ENCODE data around the gene NCBP1. TPM values are rescaled to one million over a fixed set of nuclear protein-coding genes. Genes with fewer than 3 reads are reported as not detected.

The NCBP1 gene
- total RNA-seq, 1 donor from 2014 or later: 36.3 TPM

DNA sequence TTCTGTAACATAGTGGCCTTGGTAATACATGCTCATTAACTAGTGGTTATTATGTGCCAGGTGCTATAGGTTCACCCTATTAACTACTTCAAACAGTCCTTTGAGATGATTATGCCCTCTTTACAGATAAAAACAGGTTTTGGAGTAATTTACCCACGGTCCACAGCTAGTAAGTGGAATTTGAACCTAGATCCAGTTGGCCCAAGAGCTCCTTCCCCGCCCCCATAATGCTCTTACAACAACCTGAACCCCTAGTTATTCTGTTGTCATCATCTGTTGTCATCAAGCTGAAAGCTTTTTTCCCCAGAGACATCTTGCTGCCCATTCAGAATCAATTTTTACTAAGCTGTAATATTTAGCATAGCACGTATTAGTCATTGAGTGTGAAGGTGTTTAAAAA is 40.3 kb downstream of the NCBP1 start:
- TF ChIP-seq, protein P1, sequence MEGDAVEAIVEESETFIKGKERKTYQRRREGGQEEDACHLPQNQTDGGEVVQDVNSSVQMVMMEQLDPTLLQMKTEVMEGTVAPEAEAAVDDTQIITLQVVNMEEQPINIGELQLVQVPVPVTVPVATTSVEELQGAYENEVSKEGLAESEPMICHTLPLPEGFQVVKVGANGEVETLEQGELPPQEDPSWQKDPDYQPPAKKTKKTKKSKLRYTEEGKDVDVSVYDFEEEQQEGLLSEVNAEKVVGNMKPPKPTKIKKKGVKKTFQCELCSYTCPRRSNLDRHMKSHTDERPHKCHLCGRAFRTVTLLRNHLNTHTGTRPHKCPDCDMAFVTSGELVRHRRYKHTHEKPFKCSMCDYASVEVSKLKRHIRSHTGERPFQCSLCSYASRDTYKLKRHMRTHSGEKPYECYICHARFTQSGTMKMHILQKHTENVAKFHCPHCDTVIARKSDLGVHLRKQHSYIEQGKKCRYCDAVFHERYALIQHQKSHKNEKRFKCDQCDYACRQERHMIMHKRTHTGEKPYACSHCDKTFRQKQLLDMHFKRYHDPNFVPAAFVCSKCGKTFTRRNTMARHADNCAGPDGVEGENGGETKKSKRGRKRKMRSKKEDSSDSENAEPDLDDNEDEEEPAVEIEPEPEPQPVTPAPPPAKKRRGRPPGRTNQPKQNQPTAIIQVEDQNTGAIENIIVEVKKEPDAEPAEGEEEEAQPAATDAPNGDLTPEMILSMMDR (IDR thresholded peaks at IDR 0.05): no peak
- ATAC-seq (ENCODE audit: low read depth) (no peak), DNase-seq (no peak)
- ChIA-PET CTCF (no interaction called here), POLR2A (no interaction called here)
- Mint-ChIP-seq H3K4me1 (no peaks in the 10 kb centered on the region), H3K27ac (no peak overlapping the region), H3K36me3 (ENCODE audit: low read depth) (peaks cover 89% of the 10 kb centered on the region), H3K4me3 (no peak overlapping the region), H3K27me3 (no peaks in the 10 kb centered on the region), H3K9me3 (no peaks in the 10 kb centered on the region)
- intact Hi-C loops (cut with micrococcal nuclease): no loop called here

DNA sequence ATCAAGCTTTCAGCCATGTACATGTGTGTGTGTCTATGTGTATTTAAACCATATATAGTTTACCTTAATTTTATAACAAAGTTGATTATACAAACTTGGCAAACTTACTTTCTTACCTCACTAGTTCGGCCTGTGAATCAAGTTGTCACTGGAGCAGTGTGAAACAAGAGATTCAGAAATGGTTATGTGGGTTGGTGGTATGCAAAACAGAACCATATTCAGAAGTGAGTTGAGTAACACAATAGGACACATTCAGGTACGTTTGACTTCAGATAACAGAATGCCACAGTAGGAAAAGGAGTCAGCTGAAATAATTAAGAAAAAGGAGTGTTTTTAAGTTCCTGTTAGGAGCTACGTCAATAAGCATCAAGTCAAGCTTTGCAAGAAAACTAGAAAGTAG is 42.0 kb downstream of the NCBP1 start:
- H3K36me3 Mint-ChIP-seq (ENCODE audit: low read depth): peaks cover 86% of the 10 kb centered on the region
- TF ChIP-seq, protein P1 (IDR thresholded peaks at IDR 0.05): no peak
- ChIA-PET POLR2A (no interaction called here), CTCF (no interaction called here)
- DNase-seq (no peak), ATAC-seq (ENCODE audit: low read depth) (no peak)
- H3K27ac Mint-ChIP-seq: no peak overlapping the region
- intact Hi-C loops (cut with micrococcal nuclease): no loop called here
- no peaks in the 10 kb centered on the region for H3K9me3 Mint-ChIP-seq
- no peak overlapping the region for H3K4me3 Mint-ChIP-seq
- no peaks in the 10 kb centered on the region for H3K4me1 Mint-ChIP-seq
- no peaks in the 10 kb centered on the region for H3K27me3 Mint-ChIP-seq

DNA sequence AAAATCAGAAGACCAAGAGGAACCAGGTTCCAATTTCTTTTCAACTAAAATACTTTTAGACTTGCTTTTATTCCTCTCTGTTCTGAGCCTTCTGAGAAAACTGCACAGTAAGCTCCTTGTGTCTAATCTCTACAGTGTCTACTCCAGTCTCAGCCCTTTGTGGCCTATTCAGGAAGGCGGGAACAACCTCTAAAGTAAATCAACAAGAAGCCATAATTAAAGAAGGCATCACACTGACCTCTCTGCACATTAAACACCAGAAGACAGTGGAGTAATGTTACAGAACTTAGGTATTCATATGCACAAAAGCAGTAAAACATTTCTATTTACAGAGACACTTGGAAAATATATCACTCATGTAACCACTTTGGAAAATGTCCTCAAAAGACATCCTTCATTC is 48.6 kb downstream of the NCBP1 start:
- peaks cover 70% of the 10 kb centered on the region for H3K36me3 Mint-ChIP-seq (ENCODE audit: low read depth)
- H3K4me3 Mint-ChIP-seq: no peak overlapping the region
- intact Hi-C loops (cut with micrococcal nuclease): no loop called here
- DNase-seq (no peak), ATAC-seq (ENCODE audit: low read depth) (no peak)
- ChIA-PET CTCF (no interaction called here), POLR2A (interaction anchor here (1.7 kb wide), 1 partner anchor 15 kb away, joined by 4 read pairs; the partner anchor contains the start of gene XPA)
- no peak overlapping the region for H3K27ac Mint-ChIP-seq
- no peaks in the 10 kb centered on the region for H3K4me1 Mint-ChIP-seq
- no peaks in the 10 kb centered on the region for H3K27me3 Mint-ChIP-seq
- no peaks in the 10 kb centered on the region for H3K9me3 Mint-ChIP-seq
- TF ChIP-seq, protein P1 (IDR thresholded peaks at IDR 0.05): no peak

DNA sequence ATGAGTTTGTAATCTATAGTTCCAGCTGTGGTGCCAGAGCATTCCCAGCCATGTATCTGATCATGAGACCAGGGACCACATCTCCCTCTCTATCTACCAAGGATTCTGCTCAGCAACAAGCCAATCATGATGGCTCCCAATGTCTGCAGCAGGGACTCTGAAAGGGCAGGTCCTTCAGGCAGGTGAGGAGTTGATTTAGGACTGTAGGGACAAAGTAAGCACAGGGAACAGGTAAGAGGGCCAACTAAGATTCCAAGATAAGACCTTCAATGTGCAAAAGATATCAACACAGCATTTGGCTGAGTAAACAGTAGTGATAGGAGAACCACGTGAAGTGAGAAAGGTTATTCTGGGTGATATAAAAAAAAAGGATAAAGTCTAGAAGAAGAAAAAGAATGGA is 55.0 kb downstream of the NCBP1 start:
- ChIA-PET CTCF (interaction anchor here (1.2 to 1.3 kb wide), 2 partner anchors 8 to 74 kb away, joined by 3 to 4 read pairs; partner anchors contain the start of gene XPA), POLR2A (no interaction called here)
- TF ChIP-seq, protein P1 (IDR thresholded peaks at IDR 0.05): no peak
- H3K27ac Mint-ChIP-seq: no peak overlapping the region
- DNase-seq: no peak
- H3K36me3 Mint-ChIP-seq (ENCODE audit: low read depth): peaks cover 76% of the 10 kb centered on the region
- no peak for ATAC-seq (ENCODE audit: low read depth)
- H3K9me3 Mint-ChIP-seq: no peaks in the 10 kb centered on the region
- intact Hi-C loops (cut with micrococcal nuclease): no loop called here
- no peak overlapping the region for H3K4me3 Mint-ChIP-seq
- H3K27me3 Mint-ChIP-seq: no peaks in the 10 kb centered on the region
- H3K4me1 Mint-ChIP-seq: peaks cover 5% of the 10 kb centered on the region

DNA sequence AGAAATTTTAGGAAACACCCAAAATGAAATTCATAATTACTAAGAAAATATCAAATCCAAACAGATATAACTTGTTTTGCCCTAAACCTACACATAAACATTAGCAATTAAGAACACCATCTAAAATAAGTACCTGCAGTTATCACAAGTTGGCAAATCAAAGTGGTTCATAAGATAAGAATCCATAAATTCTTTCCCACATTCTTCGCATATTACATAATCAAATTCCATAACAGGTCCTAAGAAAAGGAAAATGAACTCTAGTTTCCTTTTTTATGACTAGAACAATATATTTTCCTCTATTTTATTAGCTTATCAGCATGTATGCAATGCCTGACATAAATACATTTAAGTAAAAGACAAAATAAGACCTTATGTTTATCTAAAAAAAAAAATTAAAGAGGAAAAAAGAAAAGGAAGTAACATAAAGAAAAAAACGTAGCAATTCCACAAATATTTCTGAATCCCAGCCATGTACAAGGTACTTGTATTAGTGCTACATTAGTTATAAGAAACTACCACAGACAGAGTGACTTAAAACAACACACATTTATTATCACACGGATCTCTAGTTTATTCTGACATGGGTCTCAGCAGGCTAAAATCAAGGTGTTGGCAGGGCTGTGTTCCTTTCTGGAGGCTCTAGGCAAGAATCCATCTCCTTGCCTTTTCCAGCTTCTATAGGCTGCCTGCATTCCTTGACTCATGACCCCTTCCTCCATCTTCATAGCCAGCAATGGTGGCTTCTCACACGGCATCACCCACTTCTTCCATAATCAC is 56.0 kb downstream of the NCBP1 start:
- Mint-ChIP-seq H3K9me3 (no peaks in the 10 kb centered on the region), H3K4me1 (peaks cover 14% of the 10 kb centered on the region), H3K27me3 (no peaks in the 10 kb centered on the region), H3K36me3 (ENCODE audit: low read depth) (peaks cover 69% of the 10 kb centered on the region), H3K4me3 (no peak overlapping the region), H3K27ac (no peak overlapping the region)
- intact Hi-C loops (cut with micrococcal nuclease): loop anchor here (10.0 kb wide), 2 partner anchors 915 to 1105 kb away; partner anchors contain the start of genes ANKS6 and ZNF510
- POLR2A ChIA-PET: no interaction called here
- no peak for DNase-seq
- CTCF ChIA-PET: no interaction called here
- ATAC-seq (ENCODE audit: low read depth): no peak
- TF ChIP-seq, protein P1 (IDR thresholded peaks at IDR 0.05): no peak
